ENCODE results near the gene ABLIM3.

The ABLIM3 gene

GRCh38 chr5:149254506-149254905 lies 113.2 kb downstream of the ABLIM3 start:
- H3K4me3 ChIP-seq (ENCODE audit: low read depth, low read length) = no peak overlapping the region
- no peaks in the 10 kb centered on the region for H3K27me3 ChIP-seq (replicated peaks)
- DNase-seq = peak; percentile 41
- in situ Hi-C loops (cut with HindIII; ENCODE audit: low pct_ligation_motif_present, low sequenced_read_pairs) = no loop called here
- TF ChIP-seq CTCF (IDR thresholded peaks at IDR 0.05; ENCODE audit: low read depth, low read length, missing control alignments) = no peak
- H3K27ac ChIP-seq = no peak overlapping the region
- no peaks in the 10 kb centered on the region for H3K36me3 ChIP-seq (replicated peaks)

- TF ChIP-seq CTCF (IDR thresholded peaks at IDR 0.05; ENCODE audit: low read depth, low read length, missing control alignments) = no peak
- DNase-seq = no peak
- in situ Hi-C loops (cut with HindIII; ENCODE audit: low pct_ligation_motif_present, low sequenced_read_pairs) = no loop called here
- Histone ChIP-seq H3K4me3 (ENCODE audit: low read depth, low read length) (no peak overlapping the region), H3K36me3 (replicated peaks) (no peaks in the 10 kb centered on the region), H3K27me3 (replicated peaks) (no peaks in the 10 kb centered on the region), H3K27ac (peak overlapping the region; percentile 75)
These were observed 115.2 kb downstream of the ABLIM3 start for GRCh38 chr5:149256451-149256850.

- Histone ChIP-seq H3K27me3 (replicated peaks) (no peaks in the 10 kb centered on the region), H3K27ac (peak overlapping the region; percentile 75), H3K4me3 (ENCODE audit: low read depth, low read length) (no peak overlapping the region), H3K36me3 (replicated peaks) (no peaks in the 10 kb centered on the region)
- no peak for DNase-seq
- TF ChIP-seq CTCF (IDR thresholded peaks at IDR 0.05; ENCODE audit: low read depth, low read length, missing control alignments) = no peak
- in situ Hi-C loops (cut with HindIII; ENCODE audit: low pct_ligation_motif_present, low sequenced_read_pairs) = no loop called here
These were observed 115.8 kb downstream of the ABLIM3 start for GRCh38 chr5:149257131-149257530.

GRCh38 chr5:149257889-149258705 lies 116.8 kb downstream of the ABLIM3 start:
- Histone ChIP-seq H3K27ac (peak overlapping the region; percentile 75), H3K4me3 (ENCODE audit: low read depth, low read length) (no peak overlapping the region), H3K36me3 (replicated peaks) (no peaks in the 10 kb centered on the region), H3K27me3 (replicated peaks) (no peaks in the 10 kb centered on the region)
- DNase-seq = peak; percentile 75
- TF ChIP-seq CTCF (IDR thresholded peaks at IDR 0.05; ENCODE audit: low read depth, low read length, missing control alignments) = no peak
- in situ Hi-C loops (cut with HindIII; ENCODE audit: low pct_ligation_motif_present, low sequenced_read_pairs) = no loop called here

GRCh38 chr5:149260761-149261160 lies 119.5 kb downstream of the ABLIM3 start:
- Histone ChIP-seq H3K27me3 (replicated peaks) (no peaks in the 10 kb centered on the region), H3K27ac (no peak overlapping the region), H3K36me3 (replicated peaks) (no peaks in the 10 kb centered on the region), H3K4me3 (ENCODE audit: low read depth, low read length) (no peak overlapping the region)
- TF ChIP-seq CTCF (IDR thresholded peaks at IDR 0.05; ENCODE audit: low read depth, low read length, missing control alignments) = no peak
- in situ Hi-C loops (cut with HindIII; ENCODE audit: low pct_ligation_motif_present, low sequenced_read_pairs) = no loop called here
- no peak for DNase-seq

- TF ChIP-seq CTCF (IDR thresholded peaks at IDR 0.05; ENCODE audit: low read depth, low read length, missing control alignments) = no peak
- Histone ChIP-seq H3K27ac (no peak overlapping the region), H3K36me3 (replicated peaks) (no peaks in the 10 kb centered on the region), H3K27me3 (replicated peaks) (no peaks in the 10 kb centered on the region), H3K4me3 (ENCODE audit: low read depth, low read length) (no peak overlapping the region)
- no peak for DNase-seq
- in situ Hi-C loops (cut with HindIII; ENCODE audit: low pct_ligation_motif_present, low sequenced_read_pairs) = no loop called here
These were observed 120.0 kb downstream of the ABLIM3 start for GRCh38 chr5:149261246-149261645.
